CD4-positive, alpha-beta T cell treated with Interleukin-17A for 4 hours (primary cell): ENCODE results near the gene SCARF2.
"Not testable (repeated sequence)": the region's sequence is repeated elsewhere in the genome, so short reads cannot be mapped to it uniquely, and the experiment has no call there.

Experiments used
- DNase-seq: peaks from one replicate; pipeline ENCODE4 v3.0.0-alpha.2; 2020; ENCODE audit warnings: mixed read lengths

Gene SCARF2

GRCh38 chr22:20463324-20464095 lies 25.9 kb upstream of the SCARF2 start:
- peak; percentile 65 for DNase-seq

GRCh38 chr22:20459862-20460261 lies 22.2 kb upstream of the SCARF2 start:
- DNase-seq = no peak

DNA sequence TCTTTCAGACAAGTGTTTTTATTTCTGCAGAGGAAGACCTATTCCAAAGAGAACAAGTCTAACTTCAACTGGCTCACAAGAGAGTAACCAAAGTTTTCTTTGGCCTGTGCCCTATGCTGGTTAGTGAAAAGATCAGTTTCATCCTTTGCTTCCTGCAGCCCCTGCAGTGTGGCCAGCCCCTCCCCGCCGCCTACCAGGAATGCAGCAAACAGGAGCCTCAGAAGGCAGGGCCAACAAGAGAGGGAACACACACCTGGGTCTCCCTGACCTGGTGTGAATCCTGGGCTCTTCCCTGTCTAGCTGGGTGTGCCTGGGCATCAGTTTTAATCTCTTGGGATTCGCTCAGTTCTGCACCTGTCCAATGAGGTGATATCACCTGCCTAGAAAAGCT lies 21.5 kb upstream of the SCARF2 start:
- DNase-seq = no peak

DNA sequence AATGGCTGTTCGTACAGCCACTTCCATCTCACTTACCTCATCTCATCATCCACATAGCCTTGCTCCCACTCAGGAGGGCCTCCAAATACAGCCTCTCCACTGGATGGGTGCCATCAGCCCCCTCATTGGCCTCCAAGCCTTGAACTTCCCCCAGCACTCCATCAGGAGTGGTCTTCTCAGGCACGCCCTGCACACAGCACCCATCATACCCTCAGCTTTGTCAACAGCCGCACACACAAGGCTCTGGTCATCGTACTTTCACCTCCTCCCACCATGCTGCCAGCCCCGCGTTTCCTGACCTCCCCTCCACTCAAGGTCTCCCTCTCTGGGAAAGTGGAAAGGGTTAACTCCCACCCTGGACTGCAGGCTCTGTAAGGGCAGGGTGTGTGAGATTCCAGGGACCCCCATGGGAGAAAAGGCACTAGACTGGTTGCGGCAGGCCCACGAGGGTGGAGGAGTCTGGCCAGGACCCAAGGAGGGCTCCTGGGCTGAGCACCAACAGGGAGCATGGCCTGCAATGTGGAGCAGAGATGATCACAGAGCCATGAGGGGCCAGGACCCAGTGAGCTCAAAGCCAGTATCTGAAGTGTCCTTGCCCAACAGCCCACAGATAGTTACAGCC lies 21.0 kb upstream of the SCARF2 start:
- no peak for DNase-seq

GRCh38 chr22:20457506-20458240 lies 20.0 kb upstream of the SCARF2 start:
- no peak for DNase-seq

- DNase-seq = no peak
These were observed 19.1 kb upstream of the SCARF2 start for GRCh38 chr22:20456722-20457076.

DNA sequence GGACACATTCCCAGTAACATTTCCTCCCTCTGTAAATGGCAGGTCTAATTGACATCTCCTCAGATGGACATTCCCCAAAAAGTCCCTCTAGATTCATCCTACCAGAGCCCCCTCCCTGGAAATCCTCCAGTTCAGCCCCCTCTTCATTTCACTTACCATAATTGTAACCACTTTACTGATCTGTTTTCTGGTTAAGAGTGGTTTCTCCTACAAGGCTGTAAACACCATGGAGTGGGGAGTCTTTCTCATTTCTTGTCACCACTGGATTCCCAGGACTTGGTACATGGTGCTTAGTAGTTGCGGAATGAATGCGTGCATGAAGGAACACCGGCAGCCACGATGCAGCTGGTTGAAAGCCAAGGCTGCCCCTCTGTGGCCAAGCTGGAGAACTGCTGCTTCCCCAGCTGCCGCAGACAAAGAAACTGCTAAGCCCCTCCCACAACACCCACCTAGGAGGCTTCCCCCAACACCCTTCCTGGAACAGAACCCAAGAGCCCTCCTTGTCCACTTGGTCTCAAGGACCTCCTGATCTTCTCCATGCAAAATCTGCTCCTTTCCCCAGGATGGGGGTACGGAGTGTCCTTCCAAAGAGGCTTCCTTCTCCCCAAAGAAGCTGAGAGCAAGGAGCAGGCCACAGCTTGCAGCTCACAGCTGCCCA lies 18.6 kb upstream of the SCARF2 start:
- DNase-seq = peak; percentile 82

- no peak for DNase-seq
These were observed 18.1 kb upstream of the SCARF2 start for GRCh38 chr22:20455709-20456063.

GRCh38 chr22:20453222-20453621 lies 15.6 kb upstream of the SCARF2 start:
- DNase-seq = no peak

- DNase-seq = no peak
These were observed 14.3 kb upstream of the SCARF2 start for GRCh38 chr22:20451920-20452319.

DNA sequence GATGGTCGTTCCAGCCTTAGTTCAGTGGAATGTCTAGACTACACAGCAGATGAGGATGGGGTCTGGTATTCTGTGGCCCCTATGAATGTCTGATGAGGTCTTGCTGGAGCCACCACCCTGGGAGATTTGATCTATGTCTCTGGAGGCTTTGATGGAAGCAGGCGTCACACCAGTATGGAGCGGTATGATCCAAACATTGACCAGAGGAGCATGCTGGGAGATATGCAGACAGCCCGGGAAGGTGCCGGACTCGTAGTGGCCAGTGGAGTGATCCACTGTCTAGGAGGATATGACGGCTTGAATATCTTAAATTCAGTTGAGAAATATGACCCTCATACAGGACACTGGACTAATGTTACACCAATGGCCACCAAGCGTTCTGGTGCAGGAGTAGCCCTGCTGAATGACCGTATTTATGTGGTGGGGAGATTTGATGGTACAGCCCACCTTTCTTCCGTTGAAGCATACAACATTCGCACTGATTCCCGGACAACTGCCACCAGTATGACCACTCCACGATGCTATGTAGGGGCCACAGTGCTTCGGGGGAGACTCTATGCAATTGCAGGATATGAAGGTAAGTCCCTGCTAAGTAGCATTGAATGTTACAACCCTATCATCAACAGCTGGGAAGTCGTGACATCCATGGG lies 13.6 kb upstream of the SCARF2 start:
- DNase-seq = not testable (repeated sequence)

GRCh38 chr22:20450551-20450906 lies 12.9 kb upstream of the SCARF2 start:
- no peak for DNase-seq

GRCh38 chr22:20449819-20450550 lies 12.4 kb upstream of the SCARF2 start:
- DNase-seq = no peak

DNA sequence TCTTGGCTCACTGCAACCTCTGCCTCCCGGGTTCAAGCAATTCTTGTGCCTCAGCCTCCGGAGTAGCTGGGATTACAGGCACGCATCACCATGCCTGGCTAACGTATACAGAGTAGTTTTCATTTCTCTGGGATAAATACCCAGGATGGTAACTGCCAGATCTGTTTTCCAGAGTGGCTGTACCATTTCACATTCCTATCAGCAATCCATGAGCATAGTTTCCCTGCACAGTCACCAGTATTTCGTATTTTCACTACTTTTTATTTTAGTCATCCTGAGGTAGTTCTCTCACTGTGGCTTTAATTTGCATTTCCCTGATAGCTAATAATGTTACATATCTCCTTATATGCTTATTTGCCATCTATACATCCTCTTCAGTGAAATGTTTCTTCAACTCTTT lies 11.0 kb upstream of the SCARF2 start:
- no peak for DNase-seq

GRCh38 chr22:20446383-20446970 lies 8.9 kb upstream of the SCARF2 start:
- DNase-seq = no peak

DNA sequence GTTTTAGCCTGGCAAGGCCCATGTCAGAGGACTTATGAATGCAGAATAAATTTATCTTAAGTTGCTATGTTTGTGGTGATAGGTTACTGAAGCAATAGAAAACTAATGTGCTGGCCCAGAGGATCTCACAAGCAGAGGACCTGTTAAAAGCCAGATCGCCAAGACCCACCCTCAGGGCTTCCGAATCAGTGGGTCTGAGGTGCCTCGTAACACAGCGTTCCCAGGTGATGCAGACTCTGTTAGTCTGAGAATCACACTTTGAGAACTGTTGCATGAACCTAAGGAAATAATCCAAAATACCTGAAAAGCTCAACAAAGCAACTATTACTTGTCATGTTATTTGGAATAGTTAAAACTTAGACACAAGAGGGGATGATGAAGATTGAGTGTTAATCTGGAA lies 6.7 kb upstream of the SCARF2 start:
- DNase-seq = no peak

GRCh38 chr22:20442485-20443284 lies 5.1 kb upstream of the SCARF2 start:
- DNase-seq = no peak

GRCh38 chr22:20441631-20442484 lies 4.2 kb upstream of the SCARF2 start:
- no peak for DNase-seq

DNA sequence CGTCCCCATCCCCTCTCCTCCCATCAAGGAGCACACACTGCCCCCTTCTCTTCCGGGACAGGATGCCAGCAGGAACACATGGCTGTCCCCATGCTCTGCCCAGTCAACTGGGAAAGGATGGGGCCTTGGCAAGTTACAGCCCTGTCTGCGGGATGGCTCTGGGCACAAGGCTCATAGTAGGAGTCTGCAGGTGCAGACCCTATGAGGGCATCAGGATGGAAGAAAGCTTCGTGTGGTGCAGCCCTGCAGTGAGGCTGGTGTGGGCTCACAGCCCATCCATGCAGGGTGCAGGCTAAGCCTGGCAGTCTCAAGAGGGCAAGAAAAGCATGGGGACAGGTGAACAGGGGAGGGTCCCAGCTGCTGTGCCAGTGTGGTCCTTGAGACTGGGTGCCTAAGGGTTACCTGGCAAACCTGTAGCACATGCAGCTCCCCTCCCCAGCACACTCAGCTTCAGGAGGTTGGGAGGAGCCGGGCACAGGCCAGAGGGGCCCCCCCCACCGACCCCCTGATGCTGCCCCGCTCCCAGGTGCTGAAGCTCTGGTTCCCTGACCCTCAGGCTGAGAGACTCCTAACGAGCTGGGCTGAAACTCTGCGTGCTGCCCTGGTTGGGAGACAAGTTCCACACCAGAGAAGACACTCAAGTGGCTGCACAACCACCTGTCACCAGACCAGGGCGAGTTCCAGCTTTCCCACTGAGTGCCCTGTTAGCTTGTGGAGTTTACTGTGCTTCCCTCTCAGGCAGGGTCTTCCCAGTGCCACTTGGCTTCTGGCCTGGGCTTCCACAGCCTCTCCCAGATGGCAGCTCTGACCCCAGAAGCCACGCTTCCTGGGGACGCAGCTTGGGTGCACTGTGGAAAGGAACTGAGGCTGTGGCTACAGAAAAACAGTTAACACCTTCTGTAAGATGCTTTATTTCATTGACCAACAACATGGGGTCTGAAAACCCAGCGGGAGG lies 3.3 kb upstream of the SCARF2 start:
- DNase-seq = no peak
